Stimulated activated naive CD8-positive, alpha-beta T cell treated with anti-CD3 and anti-CD28 coated beads, Interleukin-15, Interleukin-2, amounts not matched to agents 100 U/mL and 50 U/mL, for 24 hours (primary cell): ENCODE results near the gene GSE1.
A peak's percentile ranks its signal among the peaks of the same experiment; 100 is the strongest.

ENCODE experiments used
- ATAC-seq: fragments of 150-1000 bp; cut with Tn5 transposase; one replicate; pipeline ENCODE4 v1.10.0; 2021
- DNase-seq: peaks from one replicate; pipeline ENCODE4 v3.0.0; 2021

GSE1 gene

DNA sequence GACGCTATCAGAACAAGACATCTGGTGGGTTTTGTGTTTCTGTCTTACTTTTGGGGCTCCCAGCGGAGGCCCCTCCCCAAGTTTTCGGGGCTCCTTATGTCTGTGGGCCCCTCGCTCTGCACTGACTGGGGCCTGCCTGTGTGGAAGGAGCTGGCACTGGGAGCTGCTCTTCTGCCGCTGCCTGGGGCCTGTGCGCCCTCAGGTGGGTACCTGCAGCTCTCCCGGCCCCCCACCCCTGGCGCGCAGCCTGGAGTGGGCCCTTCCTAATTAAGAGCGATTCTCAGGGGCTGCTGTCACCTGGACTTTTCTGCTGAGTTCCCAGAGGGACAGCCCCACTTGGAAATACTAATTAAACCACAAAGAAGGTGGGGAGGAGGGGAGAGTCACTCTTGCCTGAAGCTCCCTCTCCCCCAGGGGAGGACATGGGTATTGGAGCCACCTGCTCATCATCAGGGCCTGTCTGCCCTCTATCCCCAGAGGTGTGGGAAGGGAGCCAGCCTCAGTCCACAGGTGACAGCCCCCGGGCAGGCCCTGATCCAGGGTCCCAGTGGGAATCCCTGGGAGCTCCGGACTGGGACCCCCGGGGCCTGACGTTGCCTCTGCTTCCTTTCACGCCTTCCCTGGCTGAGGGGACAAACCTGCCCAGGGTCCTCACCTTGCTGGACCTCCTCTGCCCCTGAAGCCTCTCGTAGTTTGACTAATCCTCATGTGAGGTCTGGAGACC is 36.5 kb downstream of the GSE1 start:
- DNase-seq, result no peak
- peak; percentile 17 for ATAC-seq

GRCh38 chr16:85650135-85650843 is 37.2 kb downstream of the GSE1 start:
- ATAC-seq, result no peak

GRCh38 chr16:85650844-85651628 is 37.9 kb downstream of the GSE1 start:
- no peak for DNase-seq
- ATAC-seq, result no peak

More at GRCh38 chr16:85650135-85650843, 37.2 kb downstream of the GSE1 start:
- no peak for DNase-seq

GRCh38 chr16:85651629-85652430 is 38.7 kb downstream of the GSE1 start:
- DNase-seq (no peak), ATAC-seq (no peak)

DNA sequence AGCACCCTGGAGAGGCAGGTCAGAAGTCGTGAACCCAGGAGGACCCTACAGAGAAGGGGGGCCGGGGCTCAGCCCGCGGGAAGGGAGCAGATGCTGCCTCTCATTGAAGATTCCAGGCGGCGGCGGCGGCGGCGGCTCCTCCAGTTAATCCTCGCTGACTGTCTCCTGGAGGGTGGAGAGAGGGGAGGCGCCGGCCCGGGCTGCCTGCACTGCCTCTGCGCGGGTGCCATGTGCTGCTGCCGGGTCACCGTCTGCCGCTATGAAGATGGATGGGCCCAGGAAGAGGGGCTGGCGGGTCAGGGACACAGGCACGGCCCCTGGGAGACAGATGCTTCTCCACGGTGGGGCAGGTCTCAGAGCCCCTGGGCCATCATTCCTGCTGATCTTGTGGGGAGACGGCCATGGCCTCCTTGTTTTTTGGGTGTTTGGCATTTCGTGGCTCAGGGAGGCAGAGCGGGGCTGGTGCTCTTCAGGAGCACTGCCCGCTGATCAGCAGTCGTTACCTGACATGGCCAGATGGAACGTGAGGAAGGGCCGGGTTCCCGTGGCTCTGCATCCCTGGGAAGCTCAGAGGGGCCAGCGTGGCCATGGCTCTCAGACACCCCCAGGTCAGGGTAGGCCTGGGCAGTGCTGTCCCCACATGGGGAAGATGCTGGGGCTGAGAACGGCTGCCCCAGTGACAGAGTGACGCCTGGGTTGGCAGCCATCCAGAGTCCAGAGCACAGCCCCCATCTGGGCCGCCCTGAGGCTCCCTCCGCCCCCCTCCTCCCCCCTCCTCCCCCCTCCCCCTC is 39.5 kb downstream of the GSE1 start:
- no peak for ATAC-seq
- DNase-seq, result peak; percentile 32

GRCh38 chr16:85653290-85653891 is 40.3 kb downstream of the GSE1 start:
- DNase-seq (no peak), ATAC-seq (no peak)

DNA sequence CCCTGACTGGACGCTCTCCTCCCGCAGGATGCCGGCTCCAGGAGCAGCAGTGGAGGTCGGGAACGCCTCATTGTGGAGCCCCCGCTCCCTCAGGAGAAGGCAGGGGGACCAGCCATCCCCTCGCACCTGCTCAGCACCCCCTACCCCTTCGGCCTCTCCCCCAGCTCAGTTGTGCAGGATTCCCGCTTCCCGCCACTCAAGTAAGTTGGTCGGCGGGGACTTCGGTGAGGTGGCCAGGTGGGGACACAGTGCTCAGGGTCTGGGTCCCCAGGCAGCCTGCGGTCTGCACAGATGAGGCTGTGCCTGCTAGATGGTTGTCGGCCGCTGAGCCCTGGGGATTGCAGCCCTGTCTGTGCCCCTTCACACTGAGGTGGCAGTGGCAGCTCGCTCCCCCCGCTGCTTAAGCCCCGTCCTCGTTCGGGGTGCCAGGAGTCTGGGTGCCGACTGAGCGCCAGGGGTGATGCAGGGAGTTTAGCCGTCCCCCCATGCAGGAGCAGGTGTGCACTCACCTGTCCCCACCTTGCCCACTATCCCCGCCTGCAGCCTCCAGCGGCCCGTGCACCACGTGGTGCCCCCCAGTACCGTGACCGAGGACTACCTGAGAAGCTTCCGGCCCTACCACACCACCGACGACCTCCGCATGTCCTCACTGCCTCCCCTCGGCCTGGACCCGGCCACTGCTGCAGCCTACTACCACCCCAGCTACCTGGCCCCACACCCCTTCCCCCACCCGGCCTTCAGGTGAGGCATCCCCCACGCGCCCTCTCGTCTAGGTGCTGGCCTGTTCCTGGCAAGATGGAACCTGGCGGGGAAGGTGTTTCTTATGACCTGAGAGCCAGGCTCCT is 41.4 kb downstream of the GSE1 start:
- ATAC-seq (no peak), DNase-seq (no peak)

GRCh38 chr16:85655216-85656129 is 42.4 kb downstream of the GSE1 start:
- DNase-seq (no peak), ATAC-seq (no peak)

DNA sequence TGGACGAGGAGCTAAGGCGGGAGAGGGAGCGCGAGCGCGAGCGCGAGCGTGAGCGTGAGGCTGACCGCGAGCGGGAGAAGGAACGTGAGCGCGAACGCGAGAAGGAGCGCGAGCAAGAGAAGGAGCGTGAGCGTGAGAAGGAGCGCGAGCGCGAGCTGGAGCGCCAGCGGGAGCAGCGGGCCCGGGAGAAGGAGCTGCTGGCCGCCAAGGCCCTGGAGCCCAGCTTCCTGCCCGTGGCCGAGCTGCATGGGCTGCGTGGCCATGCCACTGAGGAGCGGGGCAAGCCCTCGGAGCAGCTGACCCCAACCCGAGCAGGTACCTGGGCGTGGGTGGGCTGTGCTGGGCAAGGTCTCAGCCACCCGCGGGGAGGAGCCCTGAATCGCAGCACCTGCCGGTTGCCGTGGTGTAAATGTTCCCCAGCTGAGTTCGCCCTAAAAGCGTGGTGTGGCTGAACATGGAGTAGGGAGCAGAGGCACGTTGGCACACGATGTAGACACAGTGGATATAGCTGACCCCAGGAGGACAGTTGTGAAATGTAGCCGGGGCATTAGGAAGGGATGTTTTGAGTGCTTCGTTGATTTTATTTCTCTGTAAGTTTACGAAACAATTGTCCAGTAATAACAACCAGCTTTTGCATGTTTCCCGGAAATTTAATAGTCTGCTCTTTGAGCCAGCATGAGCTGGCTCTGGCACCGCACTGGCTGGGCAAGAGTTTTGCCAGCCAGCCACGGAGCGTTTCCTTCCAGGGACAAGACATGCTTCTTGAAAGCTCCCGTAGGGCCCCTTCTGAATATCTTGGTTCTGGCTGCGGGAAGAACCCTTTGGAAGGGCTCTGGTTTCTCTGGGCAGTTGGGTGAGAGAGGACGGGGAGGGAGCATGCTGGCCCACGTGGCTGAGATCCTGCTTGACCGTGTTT is 43.5 kb downstream of the GSE1 start:
- no peak for DNase-seq
- ATAC-seq, result no peak

GRCh38 chr16:85657267-85657650 is 44.1 kb downstream of the GSE1 start:
- DNase-seq (no peak), ATAC-seq (no peak)

DNA sequence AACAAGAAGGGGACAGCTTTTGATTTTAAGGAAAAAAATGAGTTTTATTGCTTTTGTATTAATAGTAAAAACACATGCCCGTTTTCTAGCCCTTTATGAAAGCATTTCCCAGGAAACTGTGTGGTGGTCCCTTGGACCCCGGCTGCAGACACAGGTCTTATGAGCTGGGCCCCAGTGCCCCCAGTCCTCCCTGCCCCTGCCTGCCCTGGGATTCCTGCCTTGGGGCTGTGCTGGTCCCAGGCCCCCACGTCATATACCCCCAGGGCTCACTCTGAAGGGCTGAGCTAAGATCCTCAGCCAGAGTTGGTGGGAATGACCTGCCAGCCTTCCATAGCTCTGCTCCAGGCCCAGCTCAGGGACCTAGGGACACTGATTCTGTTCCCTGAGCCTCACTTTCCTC is 44.9 kb downstream of the GSE1 start:
- ATAC-seq (no peak), DNase-seq (no peak)

DNA sequence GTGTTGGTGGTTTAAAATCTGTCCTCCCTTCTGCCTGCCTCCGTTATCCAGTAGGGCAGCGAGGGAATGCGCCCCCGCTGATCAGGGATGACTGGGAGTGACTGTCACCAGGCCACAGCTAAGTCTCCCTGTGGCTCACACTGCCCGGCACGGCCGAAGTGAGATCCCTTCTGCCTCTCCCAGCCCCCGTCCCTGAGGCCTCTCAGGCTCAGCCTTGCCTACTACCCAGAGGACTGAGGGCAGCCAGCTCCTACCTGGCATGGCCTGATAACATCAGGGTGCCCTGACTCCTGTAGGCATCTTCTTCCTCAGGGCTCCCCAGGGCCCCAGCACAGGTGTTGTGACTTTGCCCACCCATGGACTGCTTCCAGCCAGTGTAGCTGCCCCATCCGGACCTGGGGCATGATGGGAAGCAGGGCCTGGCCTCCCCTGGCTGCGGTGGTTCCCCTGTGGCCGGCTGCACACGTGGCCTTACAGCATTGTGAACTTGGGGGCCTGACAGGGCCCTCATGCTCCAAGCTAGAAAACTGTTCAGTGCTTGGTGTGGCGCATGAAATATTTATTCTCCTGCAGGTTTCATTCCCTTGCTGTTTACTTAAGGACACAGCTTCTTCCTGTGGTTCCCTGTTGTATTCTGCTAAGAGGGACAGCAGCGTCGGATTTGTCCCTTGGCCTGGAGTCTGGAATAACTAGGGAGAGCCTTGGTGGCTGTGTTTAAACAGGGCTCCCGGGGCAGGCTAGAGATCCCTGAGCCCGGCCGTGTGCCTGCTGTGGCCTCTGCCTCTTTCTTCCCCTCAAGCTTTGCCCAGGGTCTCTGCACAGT is 45.6 kb downstream of the GSE1 start:
- DNase-seq (no peak), ATAC-seq (no peak)

DNA sequence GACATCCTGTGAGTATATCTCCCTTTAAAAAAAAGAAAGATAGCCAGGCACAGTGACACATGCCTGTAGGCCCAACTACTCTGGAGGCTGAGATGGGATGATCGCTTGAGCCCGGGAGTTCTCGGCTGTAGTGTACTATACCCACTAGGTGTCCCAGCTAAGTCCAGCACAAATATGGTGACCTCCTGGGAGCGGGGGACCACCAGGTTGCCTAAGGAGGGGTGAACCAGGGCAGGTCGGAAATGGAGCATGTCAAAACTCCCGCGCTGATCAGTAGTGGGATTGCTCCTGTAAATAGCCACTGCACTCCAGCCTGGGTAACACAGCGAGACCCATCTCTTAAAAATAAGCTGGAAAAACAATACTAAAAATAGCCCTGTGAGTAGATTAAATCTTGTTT is 46.2 kb downstream of the GSE1 start:
- DNase-seq (no peak), ATAC-seq (no peak)

GRCh38 chr16:85659805-85660511 is 46.8 kb downstream of the GSE1 start:
- peak; percentile 69 for ATAC-seq
- peak; percentile 80 for DNase-seq

DNA sequence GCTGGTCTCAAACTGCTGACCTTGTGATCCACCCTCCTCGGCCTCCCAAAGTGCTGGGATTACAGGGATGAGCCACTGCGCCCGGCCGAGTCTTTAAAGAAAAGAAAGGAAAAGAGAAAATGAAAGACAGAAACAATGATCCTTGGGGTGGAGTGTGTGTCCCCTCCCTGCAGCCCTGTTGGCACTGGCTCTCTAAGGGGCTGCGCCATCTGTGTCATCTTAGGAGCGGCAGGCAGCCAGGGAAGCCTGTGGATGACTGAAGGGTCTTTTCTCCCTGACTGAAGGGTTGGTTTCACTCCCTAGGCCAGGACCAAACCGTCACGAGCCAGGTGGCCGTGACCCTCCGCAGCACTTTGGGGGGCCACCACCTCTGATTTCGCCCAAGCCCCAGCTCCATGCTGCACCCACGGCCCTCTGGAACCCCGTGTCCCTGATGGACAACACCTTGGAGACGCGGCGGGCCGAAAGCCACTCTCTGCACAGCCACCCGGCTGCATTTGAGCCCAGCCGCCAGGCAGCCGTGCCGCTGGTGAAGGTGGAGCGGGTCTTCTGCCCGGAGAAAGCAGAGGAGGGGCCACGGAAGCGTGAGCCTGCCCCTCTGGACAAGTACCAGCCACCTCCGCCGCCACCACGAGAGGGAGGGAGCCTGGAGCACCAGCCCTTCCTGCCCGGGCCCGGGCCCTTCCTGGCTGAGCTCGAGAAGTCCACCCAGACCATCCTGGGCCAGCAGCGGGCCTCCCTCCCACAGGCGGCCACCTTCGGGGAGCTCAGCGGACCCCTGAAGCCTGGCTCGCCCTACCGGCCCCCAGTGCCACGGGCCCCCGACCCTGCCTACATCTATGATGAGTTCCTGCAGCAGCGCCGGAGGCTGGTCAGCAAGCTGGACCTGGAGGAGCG is 48.0 kb downstream of the GSE1 start:
- no peak for ATAC-seq
- DNase-seq, result no peak
